ENCODE results near the gene CSF1R. TPM values are rescaled to one million over a fixed set of nuclear protein-coding genes. Genes with fewer than 3 reads are reported as not detected.
A peak's percentile ranks its signal among the peaks of the same experiment; 100 is the strongest.
"Not testable (repeated sequence)": the region's sequence is repeated elsewhere in the genome, so short reads cannot be mapped to it uniquely, and the experiment has no call there.

Gene CSF1R
- total RNA-seq, 2 donors from 2014 or later = 30.8 to 55.1 TPM

GRCh38 chr5:150043657-150044328, 42.6 kb downstream of the CSF1R start:
- DNase-seq (ENCODE audit: low spot score) = no peak
- intact Hi-C loops (cut with DNase I) = no loop called here

- intact Hi-C loops (cut with DNase I) = no loop called here
- no peak for DNase-seq (ENCODE audit: low spot score)
Measured at GRCh38 chr5:150042459-150042858, 43.9 kb downstream of the CSF1R start.

- intact Hi-C loops (cut with DNase I) = loop anchor here in 1 of 2 donors (10.0 kb wide), 1 partner anchor 1086 kb away; no protein-coding TSS in a partner anchor
- no peak for DNase-seq (ENCODE audit: low spot score)
Measured at GRCh38 chr5:150038547-150038946, 47.8 kb downstream of the CSF1R start.

- DNase-seq (ENCODE audit: low spot score) = peak; percentile 87
- intact Hi-C loops (cut with DNase I) = loop anchor here in 1 of 2 donors (10.0 kb wide), 1 partner anchor 1088 kb away; no protein-coding TSS in a partner anchor
Measured at GRCh38 chr5:150036513-150036912, 49.8 kb downstream of the CSF1R start.

GRCh38 chr5:150035139-150035895, 51.0 kb downstream of the CSF1R start:
- no peak for DNase-seq (ENCODE audit: low spot score)
- intact Hi-C loops (cut with DNase I) = loop anchor here in 1 of 2 donors (10.0 kb wide), 1 partner anchor 1089 kb away; no protein-coding TSS in a partner anchor

- DNase-seq (ENCODE audit: low spot score) = no peak
- intact Hi-C loops (cut with DNase I) = loop anchor here in 1 of 2 donors (10.0 kb wide), 1 partner anchor 1090 kb away; no protein-coding TSS in a partner anchor
Measured at GRCh38 chr5:150034662-150035061, 51.7 kb downstream of the CSF1R start.

GRCh38 chr5:150033334-150033733, 53.0 kb downstream of the CSF1R start:
- intact Hi-C loops (cut with DNase I) = loop anchor here in 1 of 2 donors (10.0 kb wide), 1 partner anchor 1091 kb away; no protein-coding TSS in a partner anchor
- no peak for DNase-seq (ENCODE audit: low spot score)

- DNase-seq (ENCODE audit: low spot score); intact Hi-C loops (cut with DNase I): not testable (repeated sequence)
Measured at GRCh38 chr5:150028047-150028446, 58.3 kb downstream of the CSF1R start.

- intact Hi-C loops (cut with DNase I) = no loop called here
- no peak for DNase-seq (ENCODE audit: low spot score)
Measured at GRCh38 chr5:150026682-150027172, 59.6 kb downstream of the CSF1R start.

GRCh38 chr5:150024346-150024984, 61.9 kb downstream of the CSF1R start:
- intact Hi-C loops (cut with DNase I) = no loop called here
- DNase-seq (ENCODE audit: low spot score) = no peak

GRCh38 chr5:150023136-150023535, 63.2 kb downstream of the CSF1R start:
- intact Hi-C loops (cut with DNase I) = no loop called here
- DNase-seq (ENCODE audit: low spot score) = no peak

GRCh38 chr5:150022681-150023080, 63.7 kb downstream of the CSF1R start:
- DNase-seq (ENCODE audit: low spot score) = no peak
- intact Hi-C loops (cut with DNase I) = no loop called here

- no peak for DNase-seq (ENCODE audit: low spot score)
- intact Hi-C loops (cut with DNase I) = no loop called here
Measured at GRCh38 chr5:150022158-150022531, 64.2 kb downstream of the CSF1R start.

- intact Hi-C loops (cut with DNase I) = no loop called here
- no peak for DNase-seq (ENCODE audit: low spot score)
Measured at GRCh38 chr5:150021491-150022157, 64.7 kb downstream of the CSF1R start.

GRCh38 chr5:150020249-150020648, 66.1 kb downstream of the CSF1R start:
- intact Hi-C loops (cut with DNase I) = no loop called here
- DNase-seq (ENCODE audit: low spot score) = no peak

- intact Hi-C loops (cut with DNase I) = no loop called here
- DNase-seq (ENCODE audit: low spot score) = no peak
Measured at GRCh38 chr5:150017226-150018005, 68.9 kb downstream of the CSF1R start.

GRCh38 chr5:150016537-150016936, 69.8 kb downstream of the CSF1R start:
- intact Hi-C loops (cut with DNase I) = no loop called here

GRCh38 chr5:150015415-150015814, 70.9 kb downstream of the CSF1R start:
- intact Hi-C loops (cut with DNase I) = no loop called here
- DNase-seq (ENCODE audit: low spot score) = no peak

More at GRCh38 chr5:150016537-150016936, 69.8 kb downstream of the CSF1R start:
- no peak for DNase-seq (ENCODE audit: low spot score)

GRCh38 chr5:150014456-150014855, 71.9 kb downstream of the CSF1R start:
- intact Hi-C loops (cut with DNase I) = no loop called here
- no peak for DNase-seq (ENCODE audit: low spot score)
